GM12878 (cell line): ENCODE measurements around the gene USP10.

Source experiments
- BMI1 ChIP-seq: fragments of 450-650 bp; IDR thresholded peaks from 2 replicates; pipeline ENCODE4 v1.6.1; 2016; ENCODE audit warnings: mild to moderate bottlenecking, moderate library complexity, borderline replicate concordance
- CTCF ChIP-seq, 3 experiments: IDR thresholded peaks in 2 of 3; conservative IDR thresholded peaks in 1 of 3; 2 replicates each; pipeline ENCODE4 v1.5.1; 2011; ENCODE audit warnings: low read depth in 3 of 3, low read length in 3 of 3, mild to moderate bottlenecking in 3 of 3, control low read depth in 2 of 3, moderate library complexity in 2 of 3, inconsistent platforms in 1 of 3, mixed read lengths in 1 of 3; ENCODE audit not compliant: control insufficient read depth in 2 of 3, insufficient read depth in 1 of 3; ENCODE audit errors: extremely low read depth in 1 of 3
- E2F4 ChIP-seq: IDR thresholded peaks from 2 replicates; pipeline ENCODE4 v1.6.1; 2012; ENCODE audit warnings: low read depth, low read length, improper control_type of control experiment
- EZH2 ChIP-seq: IDR thresholded peaks from 2 replicates; pipeline ENCODE4 v1.6.1; 2012; ENCODE audit warnings: low read depth, mild to moderate bottlenecking, control low read depth, inconsistent platforms, low read length, borderline replicate concordance; ENCODE audit not compliant: control insufficient read depth
- FOXM1 ChIP-seq: IDR thresholded peaks from 2 replicates; pipeline ENCODE4 v1.6.1; 2012; ENCODE audit warnings: low read depth, mild to moderate bottlenecking, inconsistent platforms, low read length, moderate library complexity
- HDAC2 ChIP-seq: fragments of 200-600 bp; sonication (generic); IDR thresholded peaks from 2 replicates; pipeline ENCODE4 v1.6.1; 2017
- IKZF1 ChIP-seq: fragments of 450-650 bp; conservative IDR thresholded peaks from 2 replicates; pipeline ENCODE4 v1.6.1; 2017; ENCODE audit warnings: antibody characterized with exemption, mild to moderate bottlenecking
- POLR2A ChIP-seq: IDR thresholded peaks from 2 replicates; pipeline ENCODE4 v1.6.1; 2011; ENCODE audit warnings: low read depth, mild to moderate bottlenecking, low read length
- POLR2AphosphoS2 ChIP-seq: IDR thresholded peaks from 2 replicates; pipeline ENCODE4 v1.6.1; 2011; ENCODE audit warnings: low read depth, mild to moderate bottlenecking, low read length, improper control_type of control experiment, moderate library complexity
- SRF ChIP-seq, 2 experiments: IDR thresholded peaks; 2 replicates each; pipeline ENCODE4 v1.6.1; 2011; ENCODE audit warnings: low read depth in 2 of 2, low read length in 2 of 2, mild to moderate bottlenecking in 1 of 2, moderate library complexity in 1 of 2
- ZZZ3 ChIP-seq: IDR thresholded peaks from 2 replicates; pipeline ENCODE4 v1.6.1; 2011; ENCODE audit warnings: low read depth; ENCODE audit not compliant: control insufficient read depth, insufficient read length

- TF ChIP-seq HDAC2 (no peak), CTCF (IDR thresholded peaks at IDR 0.05 in 2 of 3, conservative IDR thresholded peaks at IDR 0.05 in 1 of 3; ENCODE audit: control insufficient read depth in 2 of 3, extremely low read depth in 1 of 3, insufficient read depth in 1 of 3, low read depth in 3 of 3, low read length in 3 of 3) (no peak), ZZZ3 (no peak), FOXM1 (no peak), E2F4 (no peak), SRF (IDR thresholded peaks at IDR 0.05; ENCODE audit: low read depth in 2 of 2, low read length in 2 of 2) (no peak), BMI1 (no peak), POLR2AphosphoS2 (no peak), POLR2A (no peak), EZH2 (no peak), IKZF1 (no peak)
These were observed 43.2 kb upstream of the USP10 start for GRCh38 chr16:84656649-84657048.
